H1 (cell line): ENCODE measurements around the gene SCARB1.

Experiments used
- CEBPB ChIP-seq: IDR thresholded peaks from 2 replicates; pipeline ENCODE4 v1.6.1; 2012; ENCODE audit warnings: low read depth, low read length
- CHD2 ChIP-seq: IDR thresholded peaks from 2 replicates; pipeline ENCODE4 v1.6.1; 2012; ENCODE audit warnings: low read length, improper control_type of control experiment
- CTCF ChIP-seq, 3 experiments: IDR thresholded peaks; 1 replicate in 2 of 3; 2 replicates in 1 of 3; pipeline versions ENCODE4 v1.5.1 to v1.6.1; 2011; ENCODE audit warnings: low read length in 3 of 3, mild to moderate bottlenecking in 3 of 3, inconsistent platforms in 2 of 3, low read depth in 1 of 3, moderate library complexity in 1 of 3; ENCODE audit not compliant: insufficient read depth in 1 of 3; ENCODE audit errors: control extremely low read depth in 1 of 3
- FOSL1 ChIP-seq: IDR thresholded peaks from 2 replicates; pipeline ENCODE4 v1.6.1; 2011; ENCODE audit warnings: mild to moderate bottlenecking, low read depth, low read length, moderate library complexity; ENCODE audit not compliant: insufficient read depth
- MAX ChIP-seq: IDR thresholded peaks from 2 replicates; pipeline ENCODE4 v1.6.1; 2012; ENCODE audit warnings: inconsistent platforms
- POLR2A ChIP-seq, 2 experiments: IDR thresholded peaks; 1 replicate in 1 of 2; 2 replicates in 1 of 2; pipeline ENCODE4 v1.6.1; 2011; ENCODE audit warnings: low read depth in 2 of 2, low read length in 2 of 2, mild to moderate bottlenecking in 2 of 2; ENCODE audit errors: control extremely low read depth in 1 of 2
- POLR2AphosphoS5 ChIP-seq: IDR thresholded peaks from 2 replicates; pipeline ENCODE4 v1.6.1; 2011; ENCODE audit warnings: low read depth, low read length
- RFX5 ChIP-seq: IDR thresholded peaks from 2 replicates; pipeline ENCODE4 v1.6.1; 2011; ENCODE audit warnings: low read depth, low read length, improper control_type of control experiment, borderline replicate concordance
- SIN3A ChIP-seq, 2 experiments: IDR thresholded peaks in 1 of 2; conservative IDR thresholded peaks in 1 of 2; 2 replicates each; pipeline ENCODE4 v1.6.1; 2011 to 2012; ENCODE audit warnings: low read length in 2 of 2, improper control_type of control experiment in 1 of 2, low read depth in 1 of 2, mild to moderate bottlenecking in 1 of 2
- SIRT6 ChIP-seq: IDR thresholded peaks from one replicate; pipeline ENCODE4 v1.7.1; 2012; ENCODE audit warnings: low read length, inconsistent platforms
- SRF ChIP-seq: IDR thresholded peaks from 2 replicates; pipeline ENCODE4 v1.6.1; 2011; ENCODE audit warnings: mild to moderate bottlenecking, low read depth, low read length, moderate library complexity
- TBP ChIP-seq: IDR thresholded peaks from 2 replicates; pipeline ENCODE4 v1.6.1; 2011; ENCODE audit warnings: low read depth, low read length, improper control_type of control experiment
- USF2 ChIP-seq: IDR thresholded peaks from 2 replicates; pipeline ENCODE4 v1.6.1; 2011; ENCODE audit warnings: low read length, improper control_type of control experiment

- TF ChIP-seq CTCF (IDR thresholded peaks at IDR 0.05; ENCODE audit: control extremely low read depth in 1 of 3, insufficient read depth in 1 of 3, low read depth in 1 of 3, low read length in 3 of 3) (no peak), CHD2 (no peak), TBP (no peak), POLR2A (IDR thresholded peaks at IDR 0.05; ENCODE audit: control extremely low read depth in 1 of 2, low read depth in 2 of 2, low read length in 2 of 2) (no peak), RFX5 (no peak), FOSL1 (no peak), SIRT6 (no peak), USF2 (no peak), SRF (no peak), POLR2AphosphoS5 (no peak), SIN3A (conservative IDR thresholded peaks at IDR 0.05 in 1 of 2, IDR thresholded peaks at IDR 0.05 in 1 of 2; ENCODE audit: low read depth in 1 of 2, low read length in 2 of 2) (no peak), MAX (no peak), CEBPB (no peak)
Measured at GRCh38 chr12:124857921-124858461, 5.7 kb downstream of the SCARB1 start.
